ENCODE measurements around the gene NDFIP1.
"Not testable (repeated sequence)": the region's sequence is repeated elsewhere in the genome, so short reads cannot be mapped to it uniquely, and the experiment has no call there.

NDFIP1 gene

GRCh38 chr5:142145106-142145900 lies 36.7 kb downstream of the NDFIP1 start:
- H3K27ac Mint-ChIP-seq, result no peak overlapping the region
- no peaks in the 10 kb centered on the region for H3K9me3 Mint-ChIP-seq
- H3K4me1 Mint-ChIP-seq (ENCODE audit: low read depth), result peaks cover 10% of the 10 kb centered on the region
- no peaks in the 10 kb centered on the region for H3K27me3 Mint-ChIP-seq
- peaks cover 62% of the 10 kb centered on the region for H3K36me3 Mint-ChIP-seq (ENCODE audit: low read depth)
- peak; percentile 46 for DNase-seq
- H3K4me3 Mint-ChIP-seq, result no peak overlapping the region

GRCh38 chr5:142149363-142149762 lies 40.8 kb downstream of the NDFIP1 start:
- Mint-ChIP-seq H3K27me3 (no peaks in the 10 kb centered on the region), H3K9me3 (no peaks in the 10 kb centered on the region), H3K27ac (no peak overlapping the region), H3K4me3 (no peak overlapping the region), H3K36me3 (ENCODE audit: low read depth) (peaks cover 71% of the 10 kb centered on the region), H3K4me1 (ENCODE audit: low read depth) (no peaks in the 10 kb centered on the region)
- no peak for DNase-seq

GRCh38 chr5:142150431-142150830 lies 41.9 kb downstream of the NDFIP1 start:
- H3K36me3 Mint-ChIP-seq (ENCODE audit: low read depth), result peaks cover 80% of the 10 kb centered on the region
- H3K27me3 Mint-ChIP-seq, result no peaks in the 10 kb centered on the region
- DNase-seq, result no peak
- H3K4me1 Mint-ChIP-seq (ENCODE audit: low read depth), result peaks cover 5% of the 10 kb centered on the region
- no peak overlapping the region for H3K4me3 Mint-ChIP-seq
- no peak overlapping the region for H3K27ac Mint-ChIP-seq
- no peaks in the 10 kb centered on the region for H3K9me3 Mint-ChIP-seq

- Mint-ChIP-seq H3K9me3 (no peaks in the 10 kb centered on the region), H3K4me1 (ENCODE audit: low read depth) (peaks cover 16% of the 10 kb centered on the region), H3K27ac (peak overlapping the region; percentile 14), H3K27me3 (no peaks in the 10 kb centered on the region), H3K4me3 (no peak overlapping the region), H3K36me3 (ENCODE audit: low read depth) (peaks cover 85% of the 10 kb centered on the region)
- no peak for DNase-seq
Observed at GRCh38 chr5:142151436-142152383, 43.1 kb downstream of the NDFIP1 start.

GRCh38 chr5:142152384-142152732 lies 43.8 kb downstream of the NDFIP1 start:
- peak overlapping the region; percentile 18 for H3K27ac Mint-ChIP-seq
- peaks cover 17% of the 10 kb centered on the region for H3K4me1 Mint-ChIP-seq (ENCODE audit: low read depth)
- no peaks in the 10 kb centered on the region for H3K27me3 Mint-ChIP-seq
- H3K4me3 Mint-ChIP-seq, result no peak overlapping the region
- no peak for DNase-seq
- H3K36me3 Mint-ChIP-seq (ENCODE audit: low read depth), result peaks cover 83% of the 10 kb centered on the region
- H3K9me3 Mint-ChIP-seq, result no peaks in the 10 kb centered on the region

- peaks cover 19% of the 10 kb centered on the region for H3K4me1 Mint-ChIP-seq (ENCODE audit: low read depth)
- peaks cover 83% of the 10 kb centered on the region for H3K36me3 Mint-ChIP-seq (ENCODE audit: low read depth)
- no peaks in the 10 kb centered on the region for H3K9me3 Mint-ChIP-seq
- no peak overlapping the region for H3K4me3 Mint-ChIP-seq
- H3K27me3 Mint-ChIP-seq, result no peaks in the 10 kb centered on the region
- no peak for DNase-seq
- no peak overlapping the region for H3K27ac Mint-ChIP-seq
Observed at GRCh38 chr5:142153674-142154448, 45.3 kb downstream of the NDFIP1 start.

GRCh38 chr5:142154449-142154841 lies 45.9 kb downstream of the NDFIP1 start:
- not testable (repeated sequence) for DNase-seq, H3K27ac Mint-ChIP-seq, H3K27me3 Mint-ChIP-seq, H3K4me3 Mint-ChIP-seq, H3K9me3 Mint-ChIP-seq
- Mint-ChIP-seq H3K36me3 (ENCODE audit: low read depth) (peaks cover 83% of the 10 kb centered on the region), H3K4me1 (ENCODE audit: low read depth) (peaks cover 19% of the 10 kb centered on the region)

- no peak for DNase-seq
- no peaks in the 10 kb centered on the region for H3K27me3 Mint-ChIP-seq
- no peak overlapping the region for H3K4me3 Mint-ChIP-seq
- H3K9me3 Mint-ChIP-seq, result no peaks in the 10 kb centered on the region
- H3K4me1 Mint-ChIP-seq (ENCODE audit: low read depth), result peaks cover 19% of the 10 kb centered on the region
- peak overlapping the region; percentile 71 for H3K27ac Mint-ChIP-seq
- peaks cover 68% of the 10 kb centered on the region for H3K36me3 Mint-ChIP-seq (ENCODE audit: low read depth)
Observed at GRCh38 chr5:142156839-142157463, 48.4 kb downstream of the NDFIP1 start.

- peaks cover 19% of the 10 kb centered on the region for H3K4me1 Mint-ChIP-seq (ENCODE audit: low read depth)
- peaks cover 51% of the 10 kb centered on the region for H3K36me3 Mint-ChIP-seq (ENCODE audit: low read depth)
- no peak overlapping the region for H3K4me3 Mint-ChIP-seq
- DNase-seq, result no peak
- no peaks in the 10 kb centered on the region for H3K9me3 Mint-ChIP-seq
- H3K27ac Mint-ChIP-seq, result peak overlapping the region; percentile 34
- H3K27me3 Mint-ChIP-seq, result no peaks in the 10 kb centered on the region
Observed at GRCh38 chr5:142159354-142159753, 50.8 kb downstream of the NDFIP1 start.

GRCh38 chr5:142164315-142164714 lies 55.7 kb downstream of the NDFIP1 start:
- no peaks in the 10 kb centered on the region for H3K9me3 Mint-ChIP-seq
- peaks cover 11% of the 10 kb centered on the region for H3K36me3 Mint-ChIP-seq (ENCODE audit: low read depth)
- H3K27me3 Mint-ChIP-seq, result no peaks in the 10 kb centered on the region
- no peak overlapping the region for H3K4me3 Mint-ChIP-seq
- no peak for DNase-seq
- H3K27ac Mint-ChIP-seq, result no peak overlapping the region
- H3K4me1 Mint-ChIP-seq (ENCODE audit: low read depth), result no peaks in the 10 kb centered on the region

- DNase-seq, result no peak
- no peaks in the 10 kb centered on the region for H3K27me3 Mint-ChIP-seq
- no peak overlapping the region for H3K27ac Mint-ChIP-seq
- peaks cover 4% of the 10 kb centered on the region for H3K36me3 Mint-ChIP-seq (ENCODE audit: low read depth)
- H3K4me1 Mint-ChIP-seq (ENCODE audit: low read depth), result no peaks in the 10 kb centered on the region
- H3K9me3 Mint-ChIP-seq, result no peaks in the 10 kb centered on the region
- H3K4me3 Mint-ChIP-seq, result no peak overlapping the region
Observed at GRCh38 chr5:142166754-142167153, 58.2 kb downstream of the NDFIP1 start.

- Mint-ChIP-seq H3K36me3 (ENCODE audit: low read depth) (peaks cover 4% of the 10 kb centered on the region), H3K27me3 (no peaks in the 10 kb centered on the region), H3K9me3 (no peaks in the 10 kb centered on the region), H3K4me1 (ENCODE audit: low read depth) (no peaks in the 10 kb centered on the region), H3K27ac (no peak overlapping the region), H3K4me3 (no peak overlapping the region)
- no peak for DNase-seq
Observed at GRCh38 chr5:142167458-142167857, 58.9 kb downstream of the NDFIP1 start.

GRCh38 chr5:142168365-142168764 lies 59.8 kb downstream of the NDFIP1 start:
- H3K4me1 Mint-ChIP-seq (ENCODE audit: low read depth), result no peaks in the 10 kb centered on the region
- no peaks in the 10 kb centered on the region for H3K36me3 Mint-ChIP-seq (ENCODE audit: low read depth)
- no peaks in the 10 kb centered on the region for H3K27me3 Mint-ChIP-seq
- no peak overlapping the region for H3K27ac Mint-ChIP-seq
- DNase-seq, result no peak
- H3K9me3 Mint-ChIP-seq, result no peaks in the 10 kb centered on the region
- H3K4me3 Mint-ChIP-seq, result no peak overlapping the region
